T1000 (cell line): ENCODE data around the gene CAMK2D.

Experiments
- DNase-seq: peaks from one replicate; lab custom pipeline; 2025; ENCODE audit warnings: mixed read lengths; lab: John Stamatoyannopoulos, UW

CAMK2D gene

GRCh38 chr4:113564493-113564892 lies 197.0 kb downstream of the CAMK2D start:
- DNase-seq: no peak

- no peak for DNase-seq
Observed at GRCh38 chr4:113563691-113564378, 197.7 kb downstream of the CAMK2D start.

GRCh38 chr4:113561758-113562157 lies 199.8 kb downstream of the CAMK2D start:
- DNase-seq: no peak

GRCh38 chr4:113561092-113561491 lies 200.4 kb downstream of the CAMK2D start:
- no peak for DNase-seq

GRCh38 chr4:113560579-113560978 lies 201.0 kb downstream of the CAMK2D start:
- DNase-seq: no peak

- DNase-seq: no peak
Observed at GRCh38 chr4:113559947-113560346, 201.6 kb downstream of the CAMK2D start.

GRCh38 chr4:113556382-113557134 lies 205.0 kb downstream of the CAMK2D start:
- no peak for DNase-seq

GRCh38 chr4:113555868-113556267 lies 205.7 kb downstream of the CAMK2D start:
- no peak for DNase-seq

- DNase-seq: no peak
Observed at GRCh38 chr4:113553082-113553481, 208.5 kb downstream of the CAMK2D start.

GRCh38 chr4:113550510-113550909 lies 211.0 kb downstream of the CAMK2D start:
- no peak for DNase-seq

- no peak for DNase-seq
Observed at GRCh38 chr4:113548303-113548702, 213.2 kb downstream of the CAMK2D start.

- DNase-seq: peak; percentile 86
Observed at GRCh38 chr4:113547487-113548042, 214.0 kb downstream of the CAMK2D start.

- DNase-seq: no peak
Observed at GRCh38 chr4:113541933-113542332, 219.6 kb downstream of the CAMK2D start.

GRCh38 chr4:113540859-113541258 lies 220.7 kb downstream of the CAMK2D start:
- DNase-seq: no peak

GRCh38 chr4:113539408-113539807 lies 222.1 kb downstream of the CAMK2D start:
- peak; percentile 2 for DNase-seq

GRCh38 chr4:113537628-113538027 lies 223.9 kb downstream of the CAMK2D start:
- no peak for DNase-seq

- DNase-seq: no peak
Observed at GRCh38 chr4:113537203-113537602, 224.3 kb downstream of the CAMK2D start.

- DNase-seq: no peak
Observed at GRCh38 chr4:113534711-113535110, 226.8 kb downstream of the CAMK2D start.

GRCh38 chr4:113531572-113531971 lies 230.0 kb downstream of the CAMK2D start:
- DNase-seq: no peak

- DNase-seq: no peak
Observed at GRCh38 chr4:113528395-113528794, 233.1 kb downstream of the CAMK2D start.

- DNase-seq: no peak
Observed at GRCh38 chr4:113525521-113525920, 236.0 kb downstream of the CAMK2D start.

GRCh38 chr4:113524505-113525186 lies 236.9 kb downstream of the CAMK2D start:
- no peak for DNase-seq

- no peak for DNase-seq
Observed at GRCh38 chr4:113524096-113524495, 237.4 kb downstream of the CAMK2D start.
